Body of pancreas (tissue), 4 donors: Measurements from ENCODE around the gene FOSL1. TPM values are rescaled to one million over a fixed set of nuclear protein-coding genes. Genes with fewer than 3 reads are reported as not detected.

ENCODE experiments used
- ATAC-seq: fragments of 150-250 bp; one replicate; pipeline ENCODE4 v1.9.1; 2016
- DNase-seq, 4 donors: peaks; one replicate each; pipeline ENCODE4 v3.0.0-alpha.2; 2019
- H3K27ac ChIP-seq, 4 donors: fragments of 200-600 bp; sonication (generic); 1 replicate in 3 of 4; 2 replicates in 1 of 4; pipeline versions ENCODE4 v1.5.1 to v1.6.1; 2016 to 2019; ENCODE audit warnings: mild to moderate bottlenecking in 1 of 4, mixed read lengths in 1 of 4, moderate library complexity in 1 of 4
- H3K27me3 ChIP-seq, 2 donors: fragments of 200-600 bp; sonication (generic); one replicate each; pipeline ENCODE4 v1.6.0; 2016; ENCODE audit warnings: mild to moderate bottlenecking in 1 of 2
- H3K36me3 ChIP-seq, 2 donors: fragments of 200-600 bp; sonication (generic); replicated peaks in 1 of 2; 2 replicates each; pipeline ENCODE4 v1.5.1; 2016; ENCODE audit warnings: low read depth in 2 of 2; ENCODE audit not compliant: insufficient read depth in 1 of 2
- H3K4me1 ChIP-seq: fragments of 200-600 bp; sonication (generic); one replicate; pipeline ENCODE4 v1.6.0; 2016
- H3K4me3 ChIP-seq, 2 donors: fragments of 200-600 bp; sonication (generic); 1 replicate in 1 of 2; 2 replicates in 1 of 2; pipeline ENCODE4 v1.5.1; 2016 to 2019
- H3K9me3 ChIP-seq, 3 donors: fragments of 200-600 bp; sonication (generic); 1 replicate in 2 of 3; 2 replicates in 1 of 3; pipeline ENCODE4 v1.5.1; 2016
- POLR2A ChIP-seq, 3 donors: fragments of 450-650 bp; IDR thresholded peaks; one replicate each; pipeline ENCODE4 v1.6.1; 2016; ENCODE audit warnings: antibody characterized with exemption in 3 of 3, mild to moderate bottlenecking in 2 of 3
- WGBS, 2 donors: methylation state at CpG; one replicate each; pipeline ENCODE4 v1.1.5; 2017; 5-methylcytosine and 5-hydroxymethylcytosine counted together
- intact Hi-C: fragments of 100-400 bp; cut with DNase I; formaldehyde crosslinking; loops from one replicate; pipeline ENCODE4 v1.15.1; 2023
- total RNA-seq, 2 donors: library from RNA; depleted of rRNA; stranded (reverse); fragments of >200 nt; gene quantifications; one replicate each; pipeline ENCODE4 v1.1.0, GENCODE V29; 2016
- TF ChIP-seq, protein P1 (sequence below), 7 experiments: fragments of 450-650 bp in 4 of 7; fragments of 200-600 bp in 3 of 7; sonication (generic) in 3 of 7; IDR thresholded peaks; one replicate each; pipeline ENCODE4 v1.5.1; 2016 to 2019; ENCODE audit warnings: antibody characterized with exemption in 7 of 7

FOSL1 gene
- total RNA-seq, 2 donors from 2014 or later, result 0.52 to 17.8 TPM

DNA sequence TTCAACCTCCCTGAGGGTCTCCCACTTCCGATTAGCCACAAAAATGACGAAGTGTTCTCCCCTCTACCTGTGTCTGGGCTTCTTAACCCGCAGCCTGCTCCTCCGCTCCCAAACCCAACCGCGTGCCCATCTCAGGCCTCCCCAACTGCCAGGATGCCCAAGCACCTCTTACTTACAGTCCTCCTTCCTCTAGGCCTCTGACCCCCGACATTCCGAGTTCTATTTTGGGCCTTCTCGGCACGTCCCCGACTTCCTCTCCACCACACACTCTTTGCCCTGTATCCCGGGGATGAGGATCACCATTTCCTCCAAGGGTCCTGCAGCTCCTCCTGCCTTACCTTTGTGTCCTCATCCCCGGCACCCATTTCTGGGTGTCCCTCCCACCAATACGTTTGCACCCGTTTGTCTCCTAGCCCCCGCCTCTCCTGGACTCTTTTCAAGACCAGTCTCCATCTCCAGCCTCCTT is 40.3 kb downstream of the FOSL1 start:
- Histone ChIP-seq H3K9me3 (no peaks in the 10 kb centered on the region), H3K27me3 (no peaks in the 10 kb centered on the region), H3K36me3 (peaks cover 7 to 26% of the 10 kb centered on the region in 2 donors), H3K4me1 (peaks cover 51% of the 10 kb centered on the region), H3K27ac (peak overlapping the region; percentile 92 to 96 (median 92)), H3K4me3 (no peak overlapping the region)
- ATAC-seq (no peak), DNase-seq (no peak)
- TF ChIP-seq POLR2A (IDR thresholded peaks at IDR 0.05), result peak in 1 of 3 donors; percentile 1
- TF ChIP-seq, protein P1, sequence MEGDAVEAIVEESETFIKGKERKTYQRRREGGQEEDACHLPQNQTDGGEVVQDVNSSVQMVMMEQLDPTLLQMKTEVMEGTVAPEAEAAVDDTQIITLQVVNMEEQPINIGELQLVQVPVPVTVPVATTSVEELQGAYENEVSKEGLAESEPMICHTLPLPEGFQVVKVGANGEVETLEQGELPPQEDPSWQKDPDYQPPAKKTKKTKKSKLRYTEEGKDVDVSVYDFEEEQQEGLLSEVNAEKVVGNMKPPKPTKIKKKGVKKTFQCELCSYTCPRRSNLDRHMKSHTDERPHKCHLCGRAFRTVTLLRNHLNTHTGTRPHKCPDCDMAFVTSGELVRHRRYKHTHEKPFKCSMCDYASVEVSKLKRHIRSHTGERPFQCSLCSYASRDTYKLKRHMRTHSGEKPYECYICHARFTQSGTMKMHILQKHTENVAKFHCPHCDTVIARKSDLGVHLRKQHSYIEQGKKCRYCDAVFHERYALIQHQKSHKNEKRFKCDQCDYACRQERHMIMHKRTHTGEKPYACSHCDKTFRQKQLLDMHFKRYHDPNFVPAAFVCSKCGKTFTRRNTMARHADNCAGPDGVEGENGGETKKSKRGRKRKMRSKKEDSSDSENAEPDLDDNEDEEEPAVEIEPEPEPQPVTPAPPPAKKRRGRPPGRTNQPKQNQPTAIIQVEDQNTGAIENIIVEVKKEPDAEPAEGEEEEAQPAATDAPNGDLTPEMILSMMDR (IDR thresholded peaks at IDR 0.05), result no peak
- 1 to 4% methylated on average over 16 of the region's 16 CpGs for WGBS, 2 donors
- intact Hi-C loops, result no loop called here

DNA sequence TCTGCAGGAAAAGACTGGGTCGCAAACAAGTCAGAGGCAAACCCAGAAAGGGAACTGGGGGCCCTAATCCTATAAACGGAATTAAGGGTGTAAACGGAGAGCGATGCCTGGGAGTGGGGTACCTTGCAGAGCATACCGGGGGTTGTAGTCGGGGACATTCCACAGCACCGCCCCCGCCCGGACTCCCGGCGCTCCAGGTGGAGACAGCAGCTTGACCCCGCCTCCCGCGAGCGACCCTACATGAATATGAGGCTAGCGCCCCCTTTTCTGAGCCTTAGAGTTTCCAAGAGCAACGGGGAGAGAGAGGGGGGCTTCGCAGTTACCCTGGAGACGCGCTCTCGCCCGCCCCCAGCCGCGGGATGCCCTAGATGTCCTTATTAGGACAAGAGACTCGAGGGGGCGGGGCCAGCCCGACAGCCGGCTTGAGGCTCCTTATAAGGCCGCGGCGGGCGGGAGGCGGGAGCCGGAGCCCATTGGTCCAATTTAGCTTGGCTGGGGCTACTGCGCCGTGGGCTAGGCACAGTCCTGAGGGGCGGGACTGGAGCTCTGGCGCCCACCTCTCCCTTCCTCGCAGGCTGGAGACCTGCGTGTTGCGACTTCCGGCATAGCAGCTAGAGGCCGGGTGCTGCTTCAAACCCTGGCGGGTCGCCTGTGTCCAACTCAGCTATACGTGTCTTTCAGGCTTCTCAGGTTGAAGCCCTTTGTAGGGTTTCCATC is 40.9 kb downstream of the FOSL1 start:
- TF ChIP-seq POLR2A (IDR thresholded peaks at IDR 0.05), result peak; percentile 62 to 86 (median 80)
- TF ChIP-seq, protein P1 (IDR thresholded peaks at IDR 0.05), result peak in 1 of 7 experiments; percentile 5
- no peaks in the 10 kb centered on the region for H3K27me3 ChIP-seq
- DNase-seq (peak; percentile 96 to 99 (median 98)), ATAC-seq (peak; percentile 66)
- H3K9me3 ChIP-seq, result no peaks in the 10 kb centered on the region
- H3K4me1 ChIP-seq, result peaks cover 51% of the 10 kb centered on the region
- peak overlapping the region; percentile 92 to 96 (median 92) for H3K27ac ChIP-seq
- peak overlapping the region in 1 of 2 donors; percentile 18 for H3K4me3 ChIP-seq
- intact Hi-C loops, result no loop called here
- WGBS, 2 donors, result 0% methylated on average over 30 to 39 of the region's 46 CpGs
- peaks cover 8 to 27% of the 10 kb centered on the region in 2 donors for H3K36me3 ChIP-seq

DNA sequence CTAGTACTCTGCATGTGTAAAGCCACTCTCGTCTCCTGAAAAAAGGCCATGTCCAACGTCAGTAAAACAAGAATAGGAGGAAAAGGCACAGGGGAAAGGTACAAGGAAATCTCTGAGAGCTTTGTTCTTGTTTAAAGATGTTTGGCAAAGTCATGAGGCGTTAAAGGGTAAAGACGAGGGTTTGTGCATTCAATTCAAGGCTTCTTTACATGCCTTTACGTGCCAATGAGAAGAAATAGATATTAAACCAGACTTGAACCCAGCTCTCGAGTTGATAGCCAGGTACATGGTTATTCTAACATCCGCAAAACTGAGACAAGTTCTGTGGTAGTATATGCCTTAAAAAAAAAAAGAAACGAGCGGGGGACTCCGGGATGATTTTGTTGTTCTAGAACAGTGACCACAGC is 41.5 kb downstream of the FOSL1 start:
- intact Hi-C loops, result no loop called here
- no peak for DNase-seq
- Histone ChIP-seq H3K4me3 (peak overlapping the region in 1 of 2 donors; percentile 18), H3K36me3 (peaks cover 8 to 23% of the 10 kb centered on the region in 2 donors), H3K9me3 (no peaks in the 10 kb centered on the region), H3K27me3 (no peaks in the 10 kb centered on the region), H3K27ac (peak overlapping the region; percentile 92 to 96 (median 92)), H3K4me1 (peaks cover 51% of the 10 kb centered on the region)
- no peak for ATAC-seq
- whole genome bisulfite sequencing, 2 donors, result 0 to 1% methylated on average over 10 of the region's 10 CpGs
- TF ChIP-seq, protein P1 (IDR thresholded peaks at IDR 0.05), result no peak

DNA sequence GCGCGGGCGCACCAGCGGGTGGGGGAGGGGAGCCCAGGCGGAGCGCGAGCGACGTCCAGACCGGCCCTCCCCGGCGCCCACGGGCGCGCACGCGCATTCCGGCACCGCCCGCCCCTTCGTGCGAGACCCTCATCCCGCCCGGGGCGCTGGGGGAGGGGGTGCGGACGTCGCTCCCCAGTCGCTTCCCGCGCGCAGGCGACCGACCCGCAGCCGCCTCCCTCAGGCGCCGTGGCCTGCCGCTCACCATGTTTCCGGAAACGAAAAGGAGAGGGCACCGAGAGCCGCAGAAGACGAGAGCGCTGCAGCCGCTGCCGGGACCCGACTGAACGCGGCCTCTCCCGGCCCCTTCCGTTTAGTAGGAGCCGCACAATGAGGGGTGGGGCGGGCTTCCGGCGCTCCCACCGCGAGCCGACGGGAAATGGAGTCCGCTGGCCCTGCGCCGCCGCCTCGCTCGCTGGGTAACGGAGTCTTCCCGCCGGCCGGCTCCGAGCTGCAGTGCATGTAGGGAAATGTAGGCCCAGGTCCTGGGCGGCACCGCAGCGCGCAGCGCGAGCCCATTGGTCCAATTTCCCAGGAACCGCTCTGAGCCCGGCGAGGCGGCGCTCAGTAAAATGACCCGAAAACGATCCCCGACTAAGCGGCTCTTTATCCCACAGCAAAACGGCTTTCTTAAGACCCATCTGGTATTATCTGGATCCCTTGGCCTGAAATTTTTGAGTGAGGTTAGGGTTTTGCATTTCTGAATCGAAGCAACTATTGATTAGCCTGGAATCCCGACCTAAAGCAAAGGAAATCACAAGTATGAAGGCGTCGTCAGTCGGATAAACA is 42.1 kb downstream of the FOSL1 start, which contains the start of gene CFL1:
Gene CFL1 (minus strand): TSS at position 328 of the 828 bp plus-strand sequence. CDS start 81 bp downstream, at position 247.
- peaks cover 51% of the 10 kb centered on the region for H3K4me1 ChIP-seq
- intact Hi-C loops, result no loop called here
- 0 to 1% methylated on average over 17 to 80 of the region's 92 CpGs for WGBS, 2 donors

More for the DNA sequence above, 42.1 kb downstream of the FOSL1 start, which contains the start of gene CFL1:
- TF ChIP-seq, protein P1 (IDR thresholded peaks at IDR 0.05), result peak in 1 of 7 experiments; percentile 22
- TF ChIP-seq POLR2A (IDR thresholded peaks at IDR 0.05), result peak; percentile 97 to 99 (median 99)
- Histone ChIP-seq H3K36me3 (peaks cover 8 to 21% of the 10 kb centered on the region in 2 donors), H3K27ac (peak within 1 kb of the TSS; percentile 92 to 96 (median 92)), H3K27me3 (no peaks in the 10 kb centered on the region), H3K9me3 (no peaks in the 10 kb centered on the region), H3K4me3 (peak within 1 kb of the TSS; percentile 56 to 74)
- ATAC-seq (peak; percentile 80), DNase-seq (peak; percentile 98 to 99 (median 99))
